ENCODE data around the gene CAMK1D. TPM values are rescaled to one million over a fixed set of nuclear protein-coding genes. Genes with fewer than 3 reads are reported as not detected.

Gene CAMK1D
- total and polyA plus RNA-seq, 4 experiments from 2014 or later = 5.2 to 22.2 (median 19.4) TPM

GRCh38 chr10:12597788-12598765 is 248.7 kb downstream of the CAMK1D start:
- H3K4me1 Mint-ChIP-seq = peaks cover 38 to 65% (median 54%) of the 10 kb centered on the region in 4 donors
- CTCF ChIA-PET (ENCODE audit: partially characterized antibody) = interaction anchor here (0.6 kb wide), 1 partner anchor 99 kb away, joined by 3 read pairs; no protein-coding TSS in a partner anchor
- no peaks in the 10 kb centered on the region for H3K27me3 Mint-ChIP-seq
- H3K27ac ChIP-seq (ENCODE audit: low read depth, low read length) = no peak overlapping the region
- no peak overlapping the region for H3K4me3 ChIP-seq (ENCODE audit: low read length in 2 of 2)
- POLR2A ChIA-PET (ENCODE audit: partially characterized antibody) = interaction anchor here (1.2 to 2.4 kb wide), 2 partner anchors 8 to 10 kb away, joined by 5 to 11 read pairs; no protein-coding TSS in a partner anchor
- H3K9me3 ChIP-seq (ENCODE audit: control insufficient read depth in 1 of 2, low read length in 2 of 2) = no peaks in the 10 kb centered on the region
- DNase-seq = no peak
- peaks cover 0 to 8% (median 2%) of the 10 kb centered on the region in 8 donors for H3K9me3 Mint-ChIP-seq
- no peaks in the 10 kb centered on the region for H3K27me3 ChIP-seq (ENCODE audit: insufficient read depth, low read length)
- no peaks in the 10 kb centered on the region for H3K36me3 ChIP-seq (ENCODE audit: insufficient read depth, low read length)
- H3K4me3 Mint-ChIP-seq = peak overlapping the region in 2 of 8 donors; percentile 9 to 29
- peaks cover 8 to 33% of the 10 kb centered on the region in 2 donors for H3K36me3 Mint-ChIP-seq
- intact Hi-C loops (cut with micrococcal nuclease) = no loop called here
- peak overlapping the region in 5 of 7 donors; percentile 18 to 83 (median 72) for H3K27ac Mint-ChIP-seq
- peaks cover 39% of the 10 kb centered on the region for H3K4me1 ChIP-seq (ENCODE audit: insufficient read depth, low read length)

GRCh38 chr10:12600652-12601051 is 251.3 kb downstream of the CAMK1D start:
- H3K4me1 ChIP-seq (ENCODE audit: insufficient read depth, low read length) = peaks cover 26% of the 10 kb centered on the region
- no peak overlapping the region for H3K27ac ChIP-seq (ENCODE audit: low read depth, low read length)
- intact Hi-C loops (cut with micrococcal nuclease) = no loop called here
- no peaks in the 10 kb centered on the region for H3K36me3 ChIP-seq (ENCODE audit: insufficient read depth, low read length)
- H3K27me3 Mint-ChIP-seq = no peaks in the 10 kb centered on the region
- no peaks in the 10 kb centered on the region for H3K9me3 ChIP-seq (ENCODE audit: control insufficient read depth in 1 of 2, low read length in 2 of 2)
- no peak for DNase-seq
- POLR2A ChIA-PET (ENCODE audit: partially characterized antibody) = no interaction called here
- H3K27me3 ChIP-seq (ENCODE audit: insufficient read depth, low read length) = no peaks in the 10 kb centered on the region
- H3K4me3 Mint-ChIP-seq = no peak overlapping the region
- peaks cover 0 to 8% (median 0%) of the 10 kb centered on the region in 8 donors for H3K9me3 Mint-ChIP-seq
- no peak overlapping the region for H3K4me3 ChIP-seq (ENCODE audit: low read length in 2 of 2)
- H3K4me1 Mint-ChIP-seq = peaks cover 32 to 56% (median 46%) of the 10 kb centered on the region in 4 donors
- H3K36me3 Mint-ChIP-seq = peaks cover 9 to 25% of the 10 kb centered on the region in 2 donors
- CTCF ChIA-PET (ENCODE audit: partially characterized antibody) = no interaction called here
- peak overlapping the region in 2 of 7 donors; percentile 1 to 53 for H3K27ac Mint-ChIP-seq

DNA sequence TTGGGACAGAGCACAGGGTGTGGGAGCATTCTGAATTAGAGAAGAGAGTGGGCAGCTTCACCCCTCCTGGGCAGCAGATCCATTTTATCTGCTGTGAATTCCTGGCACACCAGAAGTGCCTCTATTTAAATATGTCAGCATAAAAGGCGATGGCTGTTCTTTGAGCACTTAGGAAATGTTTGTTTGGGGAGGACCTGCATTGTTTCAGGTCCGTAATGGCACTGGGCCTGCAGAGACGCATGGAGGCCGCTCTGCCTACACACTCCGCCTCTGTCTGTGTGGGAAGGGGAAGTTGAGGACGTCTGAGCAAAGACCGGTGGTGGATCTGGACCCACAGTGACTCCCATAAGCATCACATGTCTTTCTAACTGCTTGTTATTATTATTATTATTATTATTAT is 253.2 kb downstream of the CAMK1D start:
- H3K36me3 ChIP-seq (ENCODE audit: insufficient read depth, low read length) = no peaks in the 10 kb centered on the region
- no peaks in the 10 kb centered on the region for H3K9me3 ChIP-seq (ENCODE audit: control insufficient read depth in 1 of 2, low read length in 2 of 2)
- no peak for DNase-seq
- no peaks in the 10 kb centered on the region for H3K27me3 Mint-ChIP-seq
- peak overlapping the region in 3 of 7 donors; percentile 26 to 63 (median 46) for H3K27ac Mint-ChIP-seq
- H3K27me3 ChIP-seq (ENCODE audit: insufficient read depth, low read length) = no peaks in the 10 kb centered on the region
- H3K4me1 Mint-ChIP-seq = peaks cover 27 to 55% (median 46%) of the 10 kb centered on the region in 4 donors
- no peaks in the 10 kb centered on the region for H3K9me3 Mint-ChIP-seq
- H3K27ac ChIP-seq (ENCODE audit: low read depth, low read length) = no peak overlapping the region
- POLR2A ChIA-PET (ENCODE audit: partially characterized antibody) = no interaction called here
- H3K4me3 Mint-ChIP-seq = no peak overlapping the region
- peaks cover 9 to 21% of the 10 kb centered on the region in 2 donors for H3K36me3 Mint-ChIP-seq
- H3K4me3 ChIP-seq (ENCODE audit: low read length in 2 of 2) = no peak overlapping the region
- CTCF ChIA-PET (ENCODE audit: partially characterized antibody) = interaction anchor here (0.9 kb wide), 1 partner anchor 13 kb away, joined by 3 read pairs; no protein-coding TSS in a partner anchor
- intact Hi-C loops (cut with micrococcal nuclease) = no loop called here
- peaks cover 17% of the 10 kb centered on the region for H3K4me1 ChIP-seq (ENCODE audit: insufficient read depth, low read length)

DNA sequence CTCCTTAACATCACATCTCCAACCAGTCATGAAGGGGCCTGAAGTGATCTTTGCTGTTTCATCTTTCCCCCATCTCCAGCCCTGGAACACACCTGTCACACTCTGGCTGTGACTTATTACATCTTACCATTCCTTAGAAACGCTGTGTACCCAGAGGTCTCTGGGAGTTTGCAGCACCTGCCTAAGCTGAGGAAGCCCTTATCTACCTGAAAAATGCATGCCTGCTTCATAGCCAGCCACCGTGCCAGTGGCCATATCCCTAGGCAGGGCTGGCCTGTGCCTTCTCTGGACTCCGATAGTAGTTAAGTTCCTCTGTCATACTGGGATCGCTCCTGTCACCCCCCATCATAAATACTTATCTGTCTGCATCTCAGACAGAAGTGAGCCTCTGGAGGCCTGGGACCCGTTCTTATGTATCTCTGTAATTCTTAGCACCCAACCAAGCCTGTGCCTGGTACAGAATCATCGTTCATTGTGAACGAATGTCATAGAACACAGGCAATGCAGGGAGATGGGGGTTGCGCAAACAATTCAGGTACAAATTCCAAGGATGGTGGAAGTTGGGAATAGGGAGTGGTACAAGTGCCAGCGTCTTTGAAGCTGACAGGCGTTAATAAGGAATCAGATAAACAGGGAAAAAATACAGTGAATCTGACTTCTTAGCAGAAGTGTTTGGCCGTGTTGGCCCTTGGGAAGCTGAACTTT is 254.6 kb downstream of the CAMK1D start:
- Mint-ChIP-seq H3K4me3 (peak overlapping the region in 1 of 8 donors; percentile 12), H3K36me3 (peaks cover 7 to 20% of the 10 kb centered on the region in 2 donors)
- intact Hi-C loops (cut with micrococcal nuclease) = no loop called here

GRCh38 chr10:12605580-12606405 is 256.4 kb downstream of the CAMK1D start:
- H3K27me3 Mint-ChIP-seq = no peaks in the 10 kb centered on the region
- peak; percentile 55 to 78 (median 72) for DNase-seq
- no peaks in the 10 kb centered on the region for H3K36me3 ChIP-seq (ENCODE audit: insufficient read depth, low read length)
- CTCF ChIA-PET (ENCODE audit: partially characterized antibody) = interaction anchor here (1.5 kb wide), 1 partner anchor 51 kb away, joined by 5 read pairs; no protein-coding TSS in a partner anchor
- POLR2A ChIA-PET (ENCODE audit: partially characterized antibody) = interaction anchor here (0.7 to 2.2 kb wide), 9 partner anchors 9 to 410 kb away, joined by 3 to 11 read pairs (median 5); partner anchors contain the start of genes CAMK1D, CDC123 and NUDT5
- peak overlapping the region; percentile 85 to 96 (median 86) for H3K4me3 Mint-ChIP-seq
- H3K27ac ChIP-seq (ENCODE audit: low read depth, low read length) = peak overlapping the region; percentile 66
- intact Hi-C loops (cut with micrococcal nuclease) = no loop called here
- H3K4me1 Mint-ChIP-seq = peaks cover 18 to 34% (median 31%) of the 10 kb centered on the region in 4 donors
- peak overlapping the region; percentile 45 to 64 for H3K4me3 ChIP-seq (ENCODE audit: low read length in 2 of 2)
- H3K4me1 ChIP-seq (ENCODE audit: insufficient read depth, low read length) = peaks cover 17% of the 10 kb centered on the region
- no peaks in the 10 kb centered on the region for H3K9me3 Mint-ChIP-seq
- peaks cover 5 to 6% of the 10 kb centered on the region in 2 donors for H3K36me3 Mint-ChIP-seq
- H3K27me3 ChIP-seq (ENCODE audit: insufficient read depth, low read length) = no peaks in the 10 kb centered on the region
- peak overlapping the region; percentile 94 to 100 (median 98) for H3K27ac Mint-ChIP-seq
- no peaks in the 10 kb centered on the region for H3K9me3 ChIP-seq (ENCODE audit: control insufficient read depth in 1 of 2, low read length in 2 of 2)

More for the DNA sequence above, 254.6 kb downstream of the CAMK1D start:
- Histone ChIP-seq H3K27me3 (ENCODE audit: insufficient read depth, low read length) (no peaks in the 10 kb centered on the region), H3K27ac (ENCODE audit: low read depth, low read length) (no peak overlapping the region), H3K4me1 (ENCODE audit: insufficient read depth, low read length) (peaks cover 17% of the 10 kb centered on the region), H3K4me3 (ENCODE audit: low read length in 2 of 2) (no peak overlapping the region), H3K9me3 (ENCODE audit: control insufficient read depth in 1 of 2, low read length in 2 of 2) (no peaks in the 10 kb centered on the region), H3K36me3 (ENCODE audit: insufficient read depth, low read length) (no peaks in the 10 kb centered on the region)
- H3K4me1 Mint-ChIP-seq = peaks cover 18 to 41% (median 35%) of the 10 kb centered on the region in 4 donors
- H3K27ac Mint-ChIP-seq = peak overlapping the region in 6 of 7 donors; percentile 40 to 94 (median 44)
- H3K27me3 Mint-ChIP-seq = no peaks in the 10 kb centered on the region
- no peaks in the 10 kb centered on the region for H3K9me3 Mint-ChIP-seq
- ChIA-PET CTCF (ENCODE audit: partially characterized antibody) (no interaction called here), POLR2A (ENCODE audit: partially characterized antibody) (no interaction called here)
- DNase-seq = no peak

GRCh38 chr10:12606461-12606860 is 257.1 kb downstream of the CAMK1D start:
- Histone ChIP-seq H3K9me3 (ENCODE audit: control insufficient read depth in 1 of 2, low read length in 2 of 2) (no peaks in the 10 kb centered on the region), H3K27ac (ENCODE audit: low read depth, low read length) (peak overlapping the region; percentile 66), H3K27me3 (ENCODE audit: insufficient read depth, low read length) (no peaks in the 10 kb centered on the region), H3K4me1 (ENCODE audit: insufficient read depth, low read length) (peaks cover 17% of the 10 kb centered on the region), H3K4me3 (ENCODE audit: low read length in 2 of 2) (peak overlapping the region; percentile 45 to 64), H3K36me3 (ENCODE audit: insufficient read depth, low read length) (no peaks in the 10 kb centered on the region)
- Mint-ChIP-seq H3K27ac (peak overlapping the region; percentile 94 to 100 (median 98)), H3K27me3 (no peaks in the 10 kb centered on the region), H3K4me1 (peaks cover 18 to 34% (median 31%) of the 10 kb centered on the region in 4 donors), H3K9me3 (no peaks in the 10 kb centered on the region), H3K36me3 (peaks cover 4 to 5% of the 10 kb centered on the region in 2 donors), H3K4me3 (peak overlapping the region; percentile 85 to 96 (median 86))
- intact Hi-C loops (cut with micrococcal nuclease) = no loop called here
- ChIA-PET POLR2A (ENCODE audit: partially characterized antibody) (interaction anchor here (1.1 to 2.2 kb wide), 8 partner anchors 9 to 410 kb away, joined by 3 to 11 read pairs (median 6); partner anchors contain the start of genes CAMK1D, CDC123 and NUDT5), CTCF (ENCODE audit: partially characterized antibody) (interaction anchor here (1.5 kb wide), 1 partner anchor 50 kb away, joined by 5 read pairs; no protein-coding TSS in a partner anchor)
- DNase-seq = no peak
